HG03135 (cell line): Measurements from ENCODE around the gene FGF18.
"Not testable (repeated sequence)": the region's sequence is repeated elsewhere in the genome, so short reads cannot be mapped to it uniquely, and the experiment has no call there.

Experiments used
- ATAC-seq: cut with Tn5 transposase; IDR thresholded peaks from one replicate; pipeline ENCODE4 v1.9.1; 2021; ENCODE audit warnings: mild to moderate bottlenecking, moderate library complexity; ENCODE audit not compliant: unreplicated experiment

FGF18 gene

DNA sequence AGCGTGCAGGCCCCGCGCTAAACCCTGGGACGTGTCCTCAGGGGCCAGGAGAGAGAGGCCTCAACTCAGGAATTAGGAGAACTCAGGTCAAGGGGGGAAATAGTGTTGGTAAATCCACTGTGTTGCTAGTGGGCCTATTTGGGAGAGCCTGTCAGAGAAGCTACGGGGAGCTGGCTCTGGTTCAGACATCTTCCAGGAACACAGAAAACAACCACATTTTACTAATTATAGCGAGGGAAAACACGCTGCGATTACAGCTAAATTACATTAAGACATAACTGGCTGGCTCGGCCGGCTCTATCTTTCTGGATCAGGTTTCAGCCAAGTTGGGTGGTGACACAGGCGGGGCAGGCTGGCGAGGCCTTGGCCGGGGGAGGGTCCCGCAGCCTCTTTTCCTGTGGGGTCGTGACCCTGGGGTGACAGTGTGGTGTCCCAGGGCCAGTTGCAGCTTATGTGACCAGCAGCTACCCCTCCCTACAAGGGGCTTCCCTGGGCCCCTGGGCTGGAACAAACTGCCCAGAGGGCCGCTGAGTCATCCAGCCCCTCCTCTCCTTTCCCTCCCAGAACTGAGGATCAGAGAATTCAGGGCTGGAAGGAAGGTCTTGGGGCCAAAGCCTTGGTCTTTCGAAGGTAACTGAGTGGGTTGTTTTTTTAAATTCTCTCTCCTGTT, 75.1 kb downstream of the FGF18 start:
- no peak for ATAC-seq

DNA sequence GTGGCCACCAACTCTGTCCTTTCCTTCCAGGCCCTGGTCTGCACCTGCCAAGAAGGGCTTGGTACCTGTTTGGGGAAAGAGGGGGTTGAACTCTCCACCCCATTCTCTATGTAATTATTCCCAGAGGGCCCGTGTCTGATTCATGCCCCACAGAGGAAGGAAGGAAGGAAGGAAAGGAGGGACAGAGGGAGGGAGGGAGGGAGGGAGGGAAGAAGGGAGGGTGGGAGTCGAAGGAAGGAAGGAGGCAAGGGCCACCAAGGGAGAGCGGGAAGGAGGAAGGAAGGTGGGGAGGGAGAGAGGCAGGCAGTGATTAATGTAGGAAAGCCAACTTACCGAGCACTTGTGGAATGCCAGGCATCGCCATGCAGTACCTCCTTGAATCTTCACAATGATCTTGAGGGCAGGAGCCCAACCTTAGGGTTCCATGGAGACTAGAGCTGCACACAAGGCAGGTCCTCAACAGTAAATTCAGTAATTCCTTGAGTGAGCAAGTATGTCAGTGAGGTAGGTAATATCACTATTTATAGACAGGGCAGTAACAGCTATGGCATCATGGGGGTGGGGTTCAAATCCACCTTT, 75.8 kb downstream of the FGF18 start:
- ATAC-seq, result no peak

DNA sequence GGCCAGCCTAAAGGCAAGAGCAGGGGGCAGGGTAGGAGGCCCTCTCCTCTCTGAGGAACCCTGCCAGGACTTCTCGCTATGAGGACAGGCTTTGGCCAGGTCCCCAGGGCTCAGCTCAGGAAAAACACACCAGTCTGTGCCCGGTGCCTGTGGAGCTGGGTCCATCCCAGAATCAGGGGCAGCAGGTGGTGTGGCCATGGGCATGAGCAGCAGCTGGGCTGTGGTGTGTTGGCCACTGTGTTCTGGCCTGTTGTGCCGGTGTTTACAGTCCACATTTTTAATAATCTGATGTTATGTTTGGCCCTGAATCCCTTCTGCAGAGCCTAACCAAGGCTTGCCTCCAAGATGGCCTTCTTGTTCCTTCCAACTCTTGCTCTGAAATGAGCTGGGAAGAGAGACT, 77.0 kb downstream of the FGF18 start:
- ATAC-seq, result no peak

DNA sequence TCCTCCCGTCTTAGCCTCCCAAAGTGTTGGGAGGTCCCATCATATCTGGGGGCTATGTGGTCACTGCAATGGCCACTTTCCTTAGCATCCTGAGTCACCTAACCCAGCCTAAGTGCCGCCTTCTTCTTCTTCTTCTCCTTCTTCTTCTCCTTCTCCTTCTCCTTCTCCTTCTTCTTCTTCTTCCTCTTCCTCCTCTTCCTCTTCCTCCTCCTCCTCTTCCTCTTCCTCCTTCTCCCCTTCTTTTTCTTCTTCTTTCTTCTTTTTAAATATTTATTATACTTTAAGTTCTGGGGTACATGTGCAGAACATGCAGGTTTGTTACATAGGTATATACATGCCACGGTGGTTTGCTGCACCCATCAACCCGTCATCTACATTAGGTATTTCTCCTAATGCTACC, 78.0 kb downstream of the FGF18 start:
- not testable (repeated sequence) for ATAC-seq

DNA sequence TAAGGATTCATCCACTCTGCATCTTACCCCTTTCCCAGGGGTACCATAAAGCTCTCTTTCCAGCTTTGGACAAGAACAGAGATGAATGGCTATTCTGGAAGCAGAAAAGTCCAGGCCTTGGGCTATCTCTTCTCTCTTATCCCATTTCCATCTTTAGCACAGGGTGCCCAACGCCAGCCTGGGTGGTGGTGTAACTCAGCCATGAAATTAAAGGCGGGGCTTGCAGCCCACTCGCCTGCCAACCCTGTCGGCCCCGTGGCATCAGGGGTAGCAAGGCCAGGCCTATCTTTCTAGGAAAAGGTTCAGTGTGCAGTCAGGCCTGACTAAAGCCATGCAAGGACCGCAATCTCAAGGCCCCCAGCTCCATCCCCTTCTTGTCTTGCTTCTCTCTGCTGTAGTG, 78.7 kb downstream of the FGF18 start:
- no peak for ATAC-seq

DNA sequence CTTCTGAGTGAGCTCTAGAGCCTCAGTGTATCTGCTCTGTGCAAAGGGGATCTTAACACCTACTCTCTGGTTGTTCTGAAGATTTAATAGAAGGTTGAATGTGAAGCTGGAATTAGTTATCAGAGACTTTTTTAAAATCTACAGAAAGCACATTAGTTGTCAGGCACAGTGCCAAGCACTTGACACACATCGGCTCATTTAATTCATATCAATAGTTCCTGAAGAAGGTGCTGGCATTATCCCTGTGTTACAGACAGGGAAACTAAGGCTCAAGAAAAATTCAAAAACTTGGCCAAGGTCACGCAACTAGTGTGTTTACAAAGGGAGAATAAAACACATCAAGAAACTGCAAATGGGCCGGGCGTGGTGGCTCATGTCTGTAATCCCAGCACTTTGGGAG, 80.2 kb downstream of the FGF18 start:
- ATAC-seq, result no peak

DNA sequence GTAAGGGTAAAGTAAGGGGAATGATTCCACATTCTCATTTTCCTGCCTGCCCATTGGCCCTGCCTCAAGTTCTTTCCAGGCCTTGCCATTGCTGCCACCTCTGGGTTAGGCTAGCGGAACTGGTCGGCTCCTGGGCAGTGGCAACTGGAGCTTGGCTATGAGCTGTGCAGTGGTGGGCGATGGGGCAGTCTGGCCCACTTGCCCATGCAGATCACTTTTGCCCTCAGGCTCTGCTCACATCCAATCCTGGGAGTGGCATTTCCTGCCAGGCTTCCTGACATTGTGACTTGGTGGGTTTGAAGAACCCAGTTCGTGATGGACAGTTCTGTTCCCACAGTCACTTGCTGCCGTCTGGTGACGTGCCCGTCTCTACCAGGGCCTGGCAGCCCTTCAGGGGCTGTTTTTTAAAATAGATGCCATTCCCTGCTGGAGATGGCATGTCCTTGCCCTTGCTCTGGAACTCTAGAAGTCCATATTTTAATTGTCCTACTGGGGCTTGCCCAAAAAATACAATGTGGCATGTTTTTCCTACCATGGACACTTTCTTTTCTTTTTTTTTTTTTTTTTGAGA, 86.1 kb downstream of the FGF18 start:
- no peak for ATAC-seq

DNA sequence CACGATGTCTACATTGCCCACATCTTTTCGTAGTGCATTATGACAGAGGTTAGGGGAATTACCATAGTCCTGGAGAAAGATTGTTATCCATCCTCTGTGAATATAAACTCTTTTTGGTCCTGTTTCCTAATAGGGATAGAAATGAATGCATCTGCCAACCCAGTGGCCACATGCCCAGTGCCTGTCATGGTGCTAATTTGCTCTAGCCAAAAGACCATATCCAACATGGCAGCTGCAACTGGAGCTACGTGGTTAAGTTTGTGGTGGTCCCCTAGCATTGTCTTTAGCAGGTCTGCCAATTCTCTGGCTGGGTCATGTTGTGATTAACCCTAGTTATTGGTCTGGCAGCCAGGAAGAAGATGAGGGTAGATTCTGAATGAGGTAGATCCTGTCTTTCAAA, 87.5 kb downstream of the FGF18 start:
- no peak for ATAC-seq
